ENCODE results near the gene MSX2.

- TF ChIP-seq CTCF (IDR thresholded peaks at IDR 0.05; ENCODE audit: low read depth, low read length) (no peak), POLR2A (IDR thresholded peaks at IDR 0.05; ENCODE audit: extremely low read depth, insufficient read length) (no peak), MAX (IDR thresholded peaks at IDR 0.05; ENCODE audit: low read depth, low read length) (no peak)
These were observed 30.7 kb downstream of the MSX2 start for GRCh38 chr5:174755106-174755505.

Data from NB4 (cell line).